Colonic mucosa (tissue), 4 donors: ENCODE data around the gene REEP1. TPM values are rescaled to one million over a fixed set of nuclear protein-coding genes. Genes with fewer than 3 reads are reported as not detected.

Experiments used
- DNase-seq: peaks from one replicate; pipeline ENCODE4 v3.0.0-alpha.2; 2020
- H3K27ac ChIP-seq: fragments of 200-600 bp; one replicate; pipeline ENCODE4 v1.8.0; 2021
- H3K27me3 ChIP-seq: fragments of 200-600 bp; one replicate; pipeline ENCODE4 v1.8.0; 2021
- H3K36me3 ChIP-seq: fragments of 200-600 bp; one replicate; pipeline ENCODE4 v1.8.0; 2021
- H3K4me1 ChIP-seq: fragments of 200-600 bp; one replicate; pipeline ENCODE4 v1.8.0; 2021; ENCODE audit warnings: mild to moderate bottlenecking
- H3K4me3 ChIP-seq: fragments of 200-600 bp; one replicate; pipeline ENCODE4 v1.8.0; 2021
- H3K9ac ChIP-seq, 2 donors: one replicate each; pipeline ENCODE4 v1.7.0; 2013; ENCODE audit warnings: control low read depth in 2 of 2, low read depth in 2 of 2, low read length in 2 of 2
- H3K9me3 ChIP-seq: fragments of 200-600 bp; one replicate; pipeline ENCODE4 v1.8.0; 2021
- CTCF ChIP-seq: fragments of 200-600 bp; IDR thresholded peaks from one replicate; pipeline ENCODE4 v1.8.0; 2022; ENCODE audit warnings: antibody characterized with exemption, mild to moderate bottlenecking
- intact Hi-C: fragments of 100-400 bp; cut with DNase I; formaldehyde crosslinking; loops from one replicate; pipeline ENCODE4 v1.14.1; 2022
- total RNA-seq, 2 donors: library from RNA; stranded (reverse); fragmentation: NEBNext Ultra II Directional in 1 of 2; extraction: Animal tissue kit (Norgen Biotek cat#: 25700) in 1 of 2; gene quantifications; one replicate each; pipeline ENCODE4 v1.2.1, GENCODE V29; 2021
- donor health status: healthy.
- donor health status: DM: no; HTN: no; CAD: no.
- donor health status: DM: no; HTN: no; CAD: no.

REEP1 gene
- total RNA-seq, 2 donors from 2014 or later, result 1.8 to 5.7 TPM

- H3K9me3 ChIP-seq, result no peaks in the 10 kb centered on the region
- no peaks in the 10 kb centered on the region for H3K4me1 ChIP-seq
- H3K4me3 ChIP-seq, result no peak overlapping the region
- H3K27me3 ChIP-seq, result no peaks in the 10 kb centered on the region
- no peak for TF ChIP-seq CTCF
- no peaks in the 10 kb centered on the region for H3K36me3 ChIP-seq
- no peak for DNase-seq
- H3K9ac ChIP-seq, result no peak overlapping the region
- intact Hi-C loops, result no loop called here
- H3K27ac ChIP-seq, result no peak overlapping the region
Measured at GRCh38 chr2:86224645-86225355, 112.6 kb downstream of the REEP1 start.

GRCh38 chr2:86223927-86224560 is 113.4 kb downstream of the REEP1 start:
- DNase-seq, result no peak
- H3K9ac ChIP-seq, result no peak overlapping the region
- no peaks in the 10 kb centered on the region for H3K4me1 ChIP-seq
- no peak overlapping the region for H3K27ac ChIP-seq
- no peak overlapping the region for H3K4me3 ChIP-seq
- H3K36me3 ChIP-seq, result no peaks in the 10 kb centered on the region
- H3K9me3 ChIP-seq, result no peaks in the 10 kb centered on the region
- no peak for TF ChIP-seq CTCF
- no peaks in the 10 kb centered on the region for H3K27me3 ChIP-seq
- intact Hi-C loops, result no loop called here

GRCh38 chr2:86223140-86223926 is 114.1 kb downstream of the REEP1 start:
- peak; percentile 29 for DNase-seq
- H3K9me3 ChIP-seq, result no peaks in the 10 kb centered on the region
- no peaks in the 10 kb centered on the region for H3K4me1 ChIP-seq
- no peaks in the 10 kb centered on the region for H3K36me3 ChIP-seq
- H3K27ac ChIP-seq, result no peak overlapping the region
- no peak for TF ChIP-seq CTCF
- no peaks in the 10 kb centered on the region for H3K27me3 ChIP-seq
- no peak overlapping the region for H3K9ac ChIP-seq
- intact Hi-C loops, result no loop called here
- H3K4me3 ChIP-seq, result no peak overlapping the region

GRCh38 chr2:86221066-86221684 is 116.3 kb downstream of the REEP1 start:
- Histone ChIP-seq H3K9me3 (no peaks in the 10 kb centered on the region), H3K27ac (no peak overlapping the region), H3K4me1 (no peaks in the 10 kb centered on the region), H3K27me3 (no peaks in the 10 kb centered on the region), H3K4me3 (no peak overlapping the region), H3K36me3 (no peaks in the 10 kb centered on the region), H3K9ac (no peak overlapping the region)
- peak; percentile 87 for TF ChIP-seq CTCF
- DNase-seq, result peak; percentile 37
- intact Hi-C loops, result loop anchor here (2.0 kb wide), 1 partner anchor 148 kb away; no protein-coding TSS in a partner anchor

- no peak overlapping the region for H3K9ac ChIP-seq
- H3K27ac ChIP-seq, result no peak overlapping the region
- DNase-seq, result no peak
- intact Hi-C loops, result loop anchor here (2.0 kb wide), 1 partner anchor 149 kb away; no protein-coding TSS in a partner anchor
- H3K9me3 ChIP-seq, result no peaks in the 10 kb centered on the region
- TF ChIP-seq CTCF, result no peak
- no peaks in the 10 kb centered on the region for H3K27me3 ChIP-seq
- no peaks in the 10 kb centered on the region for H3K36me3 ChIP-seq
- no peak overlapping the region for H3K4me3 ChIP-seq
- H3K4me1 ChIP-seq, result no peaks in the 10 kb centered on the region
Measured at GRCh38 chr2:86219896-86220295, 117.5 kb downstream of the REEP1 start.
